Measurements from ENCODE around the gene ELP1. TPM values are rescaled to one million over a fixed set of nuclear protein-coding genes. Genes with fewer than 3 reads are reported as not detected.

The ELP1 gene
- total and polyA plus RNA-seq, 7 donors, result 3.9 to 17.2 (median 11.0) TPM

- DNase-seq, result no peak
- Histone ChIP-seq H3K27me3 (no peaks in the 10 kb centered on the region), H3K9me3 (no peaks in the 10 kb centered on the region), H3K36me3 (no peaks in the 10 kb centered on the region), H3K4me3 (no peak overlapping the region), H3K4me1 (no peaks in the 10 kb centered on the region), H3K27ac (no peak overlapping the region)
- TF ChIP-seq CTCF (IDR thresholded peaks at IDR 0.05) (no peak), POLR2AphosphoS5 (IDR thresholded peaks at IDR 0.05) (no peak), POLR2A (IDR thresholded peaks at IDR 0.05) (no peak), EP300 (IDR thresholded peaks at IDR 0.05) (no peak)
- WGBS, 2 donors, result 77 to 95% methylated on average over 9 of the region's 9 CpGs
- intact Hi-C loops (cut with DNase I), result no loop called here
Observed at GRCh38 chr9:108836319-108836718, 97.6 kb downstream of the ELP1 start.

- Histone ChIP-seq H3K27me3 (no peaks in the 10 kb centered on the region), H3K36me3 (no peaks in the 10 kb centered on the region), H3K4me1 (no peaks in the 10 kb centered on the region), H3K9me3 (no peaks in the 10 kb centered on the region), H3K27ac (no peak overlapping the region), H3K4me3 (no peak overlapping the region)
- TF ChIP-seq EP300 (IDR thresholded peaks at IDR 0.05) (no peak), POLR2A (IDR thresholded peaks at IDR 0.05) (no peak), POLR2AphosphoS5 (IDR thresholded peaks at IDR 0.05) (no peak), CTCF (IDR thresholded peaks at IDR 0.05) (no peak)
- intact Hi-C loops (cut with DNase I), result no loop called here
- 88 to 89% methylated on average over 7 of the region's 7 CpGs for WGBS, 2 donors
- no peak for DNase-seq
Observed at GRCh38 chr9:108835831-108836230, 98.1 kb downstream of the ELP1 start.

- Histone ChIP-seq H3K36me3 (no peaks in the 10 kb centered on the region), H3K27ac (no peak overlapping the region), H3K9me3 (no peaks in the 10 kb centered on the region), H3K4me1 (no peaks in the 10 kb centered on the region), H3K27me3 (no peaks in the 10 kb centered on the region), H3K4me3 (no peak overlapping the region)
- no peak for DNase-seq
- TF ChIP-seq POLR2A (IDR thresholded peaks at IDR 0.05), result no peak
- TF ChIP-seq CTCF (IDR thresholded peaks at IDR 0.05), result no peak
- TF ChIP-seq POLR2AphosphoS5 (IDR thresholded peaks at IDR 0.05), result no peak
- no peak for TF ChIP-seq EP300 (IDR thresholded peaks at IDR 0.05)
- 72 to 82% methylated on average over 4 of the region's 4 CpGs for WGBS, 2 donors
- intact Hi-C loops (cut with DNase I), result no loop called here
Observed at GRCh38 chr9:108834959-108835665, 98.8 kb downstream of the ELP1 start.

- 96 to 97% methylated on average over 3 of the region's 3 CpGs for WGBS, 2 donors
- intact Hi-C loops (cut with DNase I), result no loop called here
Observed at GRCh38 chr9:108832179-108832500, 101.8 kb downstream of the ELP1 start.

More at GRCh38 chr9:108832179-108832500, 101.8 kb downstream of the ELP1 start:
- Histone ChIP-seq H3K27ac (no peak overlapping the region), H3K27me3 (no peaks in the 10 kb centered on the region), H3K9me3 (no peaks in the 10 kb centered on the region), H3K36me3 (no peaks in the 10 kb centered on the region), H3K4me1 (no peaks in the 10 kb centered on the region), H3K4me3 (no peak overlapping the region)
- TF ChIP-seq CTCF (IDR thresholded peaks at IDR 0.05), result no peak
- no peak for TF ChIP-seq EP300 (IDR thresholded peaks at IDR 0.05)
- no peak for TF ChIP-seq POLR2AphosphoS5 (IDR thresholded peaks at IDR 0.05)
- no peak for TF ChIP-seq POLR2A (IDR thresholded peaks at IDR 0.05)
- no peak for DNase-seq

Measured in sigmoid colon (tissue), 7 donors.